Activated naive CD4-positive, alpha-beta T cell treated with anti-CD3 and anti-CD28 coated beads, Interleukin-2, amount 10 ng/mL, durations not matched to agents 7 days and 5 days (primary cell): ENCODE data around the gene TANC1.

ENCODE experiments used
- CTCF ChIA-PET: fragments of 350-600 bp; sonication (Branson Sonifier 250); formaldehyde crosslinking; loops from one replicate; lab custom pipeline; 2021; ENCODE audit warnings: antibody characterized with exemption; lab: Charles Lee
- DNase-seq: peaks from one replicate; pipeline ENCODE4 v3.0.0-alpha.2; 2020
- H3K27ac Mint-ChIP-seq: one replicate; pipeline ENCODE4 v1.8.0; 2021; ENCODE audit warnings: mild to moderate bottlenecking, moderate library complexity, mixed read lengths
- H3K27me3 Mint-ChIP-seq: one replicate; pipeline ENCODE4 v1.8.0; 2021; ENCODE audit warnings: mild to moderate bottlenecking, mixed read lengths
- H3K36me3 Mint-ChIP-seq: one replicate; pipeline ENCODE4 v1.8.0; 2021; ENCODE audit warnings: mixed read lengths
- H3K4me1 Mint-ChIP-seq: one replicate; pipeline ENCODE4 v1.8.0; 2021; ENCODE audit warnings: mixed read lengths
- H3K4me3 Mint-ChIP-seq: one replicate; pipeline ENCODE4 v1.8.0; 2021; ENCODE audit warnings: mild to moderate bottlenecking, moderate library complexity, mixed read lengths
- H3K9me3 Mint-ChIP-seq: one replicate; pipeline ENCODE4 v1.8.0; 2021; ENCODE audit warnings: mixed read lengths

Gene TANC1

DNA sequence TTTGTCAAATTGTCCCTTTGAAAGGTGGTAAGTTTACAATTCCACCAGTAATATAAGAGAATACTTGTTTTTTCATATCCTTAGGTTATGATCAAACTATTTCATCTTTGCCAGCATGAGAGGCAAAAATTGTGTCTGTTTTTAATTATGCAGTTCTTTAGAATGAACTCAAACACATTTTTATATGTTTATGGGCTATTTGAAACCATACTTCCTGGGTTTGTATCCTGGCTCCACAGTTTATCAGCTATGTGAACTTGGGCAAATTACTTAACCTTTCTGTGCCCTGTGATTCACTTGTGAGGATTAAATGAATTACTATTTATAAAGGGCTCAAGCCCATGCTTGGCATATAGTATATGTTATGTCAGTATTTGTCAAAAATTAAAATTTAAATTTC lies 109.4 kb downstream of the TANC1 start:
- CTCF ChIA-PET = no interaction called here
- Mint-ChIP-seq H3K9me3 (no peaks in the 10 kb centered on the region), H3K4me1 (no peaks in the 10 kb centered on the region), H3K36me3 (no peaks in the 10 kb centered on the region), H3K27ac (no peak overlapping the region), H3K4me3 (no peak overlapping the region), H3K27me3 (peaks cover 3% of the 10 kb centered on the region)
- no peak for DNase-seq

DNA sequence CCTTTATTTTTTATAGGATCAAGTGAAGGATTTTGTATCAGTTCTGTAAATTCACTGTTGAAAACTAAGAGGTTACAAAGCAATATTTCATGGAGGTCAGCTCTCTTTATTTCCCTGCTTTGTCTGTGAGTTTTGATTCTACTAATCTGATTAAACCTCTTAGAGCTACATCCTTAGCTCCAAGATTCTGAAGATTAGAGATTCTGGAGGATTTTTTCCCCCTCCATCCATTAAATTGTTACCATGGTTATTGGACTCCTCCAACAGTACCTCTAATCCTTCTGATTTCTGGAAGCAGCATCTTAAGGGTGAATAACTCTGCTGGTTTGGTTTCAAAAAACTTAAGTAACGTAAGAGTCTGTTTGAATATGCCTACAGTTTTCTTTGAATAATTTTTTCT lies 110.0 kb downstream of the TANC1 start:
- H3K4me3 Mint-ChIP-seq = no peak overlapping the region
- no peak overlapping the region for H3K27ac Mint-ChIP-seq
- peaks cover 3% of the 10 kb centered on the region for H3K27me3 Mint-ChIP-seq
- no peaks in the 10 kb centered on the region for H3K36me3 Mint-ChIP-seq
- DNase-seq = no peak
- H3K4me1 Mint-ChIP-seq = no peaks in the 10 kb centered on the region
- no peaks in the 10 kb centered on the region for H3K9me3 Mint-ChIP-seq
- CTCF ChIA-PET = no interaction called here

DNA sequence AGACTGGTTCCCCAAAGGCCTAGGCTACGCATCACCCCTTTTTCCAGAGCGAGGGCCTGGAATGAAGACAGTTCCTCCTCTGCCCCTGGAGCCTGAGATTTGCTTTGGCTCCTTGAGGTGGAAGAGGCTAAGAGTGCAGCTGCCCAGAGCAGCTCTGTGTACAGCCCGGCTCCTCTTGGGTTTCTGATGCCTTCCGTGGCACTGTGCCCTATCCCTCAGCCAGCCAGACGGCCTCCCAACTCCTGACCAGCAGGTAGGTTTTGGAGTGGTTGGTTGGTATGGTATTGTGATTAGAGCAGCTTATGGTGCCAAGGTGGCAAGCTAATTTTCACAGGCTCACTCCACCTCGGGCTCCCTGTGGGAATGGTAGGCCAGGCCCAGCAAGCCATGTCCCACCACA lies 112.2 kb downstream of the TANC1 start:
- DNase-seq = no peak
- H3K27me3 Mint-ChIP-seq = peaks cover 3% of the 10 kb centered on the region
- no peaks in the 10 kb centered on the region for H3K36me3 Mint-ChIP-seq
- CTCF ChIA-PET = interaction anchor here (1.7 kb wide), 1 partner anchor 38 kb away, joined by 5 read pairs; no protein-coding TSS in a partner anchor
- no peaks in the 10 kb centered on the region for H3K4me1 Mint-ChIP-seq
- no peaks in the 10 kb centered on the region for H3K9me3 Mint-ChIP-seq
- H3K27ac Mint-ChIP-seq = no peak overlapping the region
- H3K4me3 Mint-ChIP-seq = no peak overlapping the region

DNA sequence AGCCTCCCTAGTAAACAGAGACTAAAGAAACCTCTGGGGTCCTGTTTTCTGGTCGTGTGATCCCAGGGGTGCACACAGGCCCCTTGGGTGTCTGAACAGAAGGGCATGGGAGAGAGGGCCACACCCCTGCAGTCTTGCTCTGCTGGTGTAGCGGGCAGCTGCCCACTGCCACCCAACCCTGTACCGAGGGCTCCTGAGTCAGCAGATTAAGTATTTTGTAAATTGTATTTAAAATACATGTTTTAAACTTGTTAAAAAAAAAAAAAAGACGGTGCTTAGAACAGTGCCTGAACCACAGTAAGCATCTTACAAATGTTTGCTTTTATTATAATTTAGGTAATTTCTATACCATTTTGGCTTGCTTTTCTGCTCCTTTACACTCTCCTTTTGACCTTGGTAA lies 113.7 kb downstream of the TANC1 start:
- DNase-seq = no peak
- no peaks in the 10 kb centered on the region for H3K36me3 Mint-ChIP-seq
- H3K4me1 Mint-ChIP-seq = peaks cover 9% of the 10 kb centered on the region
- no peak overlapping the region for H3K27ac Mint-ChIP-seq
- no peak overlapping the region for H3K4me3 Mint-ChIP-seq
- no peaks in the 10 kb centered on the region for H3K9me3 Mint-ChIP-seq
- peaks cover 3% of the 10 kb centered on the region for H3K27me3 Mint-ChIP-seq
- CTCF ChIA-PET = no interaction called here

DNA sequence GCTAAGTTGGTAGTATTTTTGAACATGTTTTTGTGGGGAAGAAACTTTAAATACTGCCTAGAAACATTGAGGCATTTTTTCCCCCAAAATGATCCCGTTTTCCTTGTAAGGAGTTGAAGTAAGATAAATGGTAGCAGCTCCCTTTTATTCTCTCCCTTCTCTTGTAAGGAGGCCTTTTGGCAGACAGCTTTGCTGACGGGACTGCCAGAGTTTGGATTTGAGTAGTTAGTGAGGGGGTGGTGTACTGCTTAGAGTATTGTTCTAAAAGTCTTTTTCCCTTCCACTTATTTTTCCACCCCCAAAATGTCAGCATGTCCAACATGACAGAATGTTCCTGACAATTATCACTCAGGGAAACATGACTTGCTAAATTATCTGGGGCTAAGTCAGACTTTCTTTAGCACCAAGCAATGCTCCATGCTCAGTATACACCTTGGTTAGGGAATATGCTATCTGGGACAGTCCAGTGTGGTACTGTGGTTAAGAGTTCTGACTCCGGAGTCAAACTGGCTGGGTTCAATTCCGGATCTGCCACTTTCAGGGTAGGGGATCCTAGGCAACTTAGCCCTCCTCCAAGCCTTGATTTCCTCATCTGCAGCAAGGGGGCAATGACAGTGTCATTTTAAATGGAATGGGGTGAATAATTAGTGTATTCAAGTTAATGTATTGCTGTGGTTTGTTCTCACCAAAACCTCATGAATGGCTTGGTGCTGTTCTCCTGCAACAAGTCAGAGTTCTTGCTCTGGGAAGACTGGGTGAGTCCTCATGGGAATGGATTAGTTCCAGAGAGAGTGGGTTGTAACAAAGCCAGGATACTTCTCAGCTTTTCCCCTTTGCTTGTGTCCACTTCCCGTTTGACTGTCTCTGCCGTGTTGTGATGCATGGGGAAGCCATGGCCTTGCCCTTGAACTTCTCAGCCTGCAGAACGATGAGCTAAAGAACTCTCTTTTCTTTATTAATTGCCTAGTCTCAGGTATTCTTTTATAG lies 116.2 kb downstream of the TANC1 start:
- Mint-ChIP-seq H3K27ac (no peak overlapping the region), H3K4me1 (peaks cover 28% of the 10 kb centered on the region), H3K9me3 (no peaks in the 10 kb centered on the region), H3K27me3 (peaks cover 3% of the 10 kb centered on the region), H3K4me3 (no peak overlapping the region), H3K36me3 (no peaks in the 10 kb centered on the region)
- CTCF ChIA-PET = interaction anchor here (0.9 kb wide), 1 partner anchor 31 kb away, joined by 4 read pairs; no protein-coding TSS in a partner anchor
- no peak for DNase-seq

DNA sequence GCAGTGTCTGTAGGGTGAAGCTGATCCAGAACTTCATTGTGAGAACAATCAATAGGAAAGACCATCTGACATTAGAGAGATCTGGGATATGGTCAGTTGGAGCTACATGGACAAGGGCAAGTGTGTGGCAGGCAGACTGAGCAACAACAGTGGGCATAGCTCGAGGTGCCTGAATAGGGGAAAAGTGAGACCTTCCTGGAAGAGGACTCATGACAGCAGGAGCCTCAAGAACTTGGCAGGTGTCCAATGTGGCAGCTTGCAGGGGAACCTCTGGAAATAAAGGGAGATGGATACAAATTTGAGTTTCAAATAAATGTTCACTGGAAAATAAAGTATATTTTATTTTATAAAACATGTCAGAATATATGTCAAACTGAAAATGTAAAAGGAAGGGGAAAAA lies 117.9 kb downstream of the TANC1 start:
- H3K9me3 Mint-ChIP-seq = no peaks in the 10 kb centered on the region
- peaks cover 43% of the 10 kb centered on the region for H3K4me1 Mint-ChIP-seq
- H3K36me3 Mint-ChIP-seq = no peaks in the 10 kb centered on the region
- DNase-seq = no peak
- CTCF ChIA-PET = interaction anchor here (1.3 kb wide), 1 partner anchor 12 kb away, joined by 3 read pairs; no protein-coding TSS in a partner anchor
- H3K27ac Mint-ChIP-seq = no peak overlapping the region
- H3K4me3 Mint-ChIP-seq = no peak overlapping the region
- H3K27me3 Mint-ChIP-seq = peaks cover 3% of the 10 kb centered on the region

DNA sequence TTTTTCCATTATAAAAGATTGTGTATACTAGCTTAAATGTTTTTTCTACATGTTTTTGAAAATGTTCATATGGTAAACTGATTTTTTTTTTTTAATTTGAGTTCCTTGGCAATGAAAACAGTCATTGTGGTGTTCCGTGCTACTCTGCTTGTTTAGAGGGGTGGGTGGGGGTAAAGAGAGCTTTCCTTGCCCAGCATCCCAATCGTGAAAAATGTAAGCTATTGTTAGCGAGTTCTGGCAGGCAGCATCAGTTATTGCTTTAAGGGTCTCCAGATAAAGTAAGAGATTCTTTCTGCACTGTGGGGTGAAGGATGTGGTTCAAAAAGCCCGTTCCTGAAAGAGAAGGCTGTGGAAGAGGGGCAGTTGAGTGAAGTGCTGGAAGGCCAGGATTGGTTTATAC lies 118.4 kb downstream of the TANC1 start:
- Mint-ChIP-seq H3K4me3 (no peak overlapping the region), H3K27ac (peak overlapping the region; percentile 1), H3K9me3 (no peaks in the 10 kb centered on the region), H3K27me3 (peaks cover 2% of the 10 kb centered on the region), H3K4me1 (peaks cover 48% of the 10 kb centered on the region), H3K36me3 (no peaks in the 10 kb centered on the region)
- no peak for DNase-seq
- CTCF ChIA-PET = interaction anchor here (1.3 kb wide), 1 partner anchor 12 kb away, joined by 3 read pairs; no protein-coding TSS in a partner anchor

DNA sequence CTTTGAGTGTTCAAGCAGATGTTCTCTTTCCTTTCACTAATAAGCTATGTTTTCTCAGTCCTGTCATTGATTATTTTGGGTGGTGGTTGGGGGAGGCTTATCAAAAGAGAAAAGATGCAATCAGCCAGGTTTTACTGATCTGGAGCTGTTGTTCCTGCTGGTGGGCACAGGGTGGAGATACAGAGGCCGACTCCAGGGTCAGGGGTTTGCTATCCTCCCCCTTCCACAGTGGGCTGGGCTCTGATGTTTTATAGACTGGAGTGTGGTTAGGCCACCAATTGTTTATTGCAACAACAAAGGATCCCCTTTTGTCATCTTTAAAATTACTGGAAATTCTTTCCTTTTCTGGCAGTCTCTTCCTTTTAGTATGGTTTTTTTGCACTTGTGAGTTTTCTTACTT lies 120.5 kb downstream of the TANC1 start:
- CTCF ChIA-PET = interaction anchor here (1.2 kb wide), 1 partner anchor 30 kb away, joined by 4 read pairs; no protein-coding TSS in a partner anchor
- H3K36me3 Mint-ChIP-seq = no peaks in the 10 kb centered on the region
- H3K27me3 Mint-ChIP-seq = no peaks in the 10 kb centered on the region
- no peak overlapping the region for H3K4me3 Mint-ChIP-seq
- H3K27ac Mint-ChIP-seq = no peak overlapping the region
- peaks cover 68% of the 10 kb centered on the region for H3K4me1 Mint-ChIP-seq
- DNase-seq = no peak
- H3K9me3 Mint-ChIP-seq = no peaks in the 10 kb centered on the region

DNA sequence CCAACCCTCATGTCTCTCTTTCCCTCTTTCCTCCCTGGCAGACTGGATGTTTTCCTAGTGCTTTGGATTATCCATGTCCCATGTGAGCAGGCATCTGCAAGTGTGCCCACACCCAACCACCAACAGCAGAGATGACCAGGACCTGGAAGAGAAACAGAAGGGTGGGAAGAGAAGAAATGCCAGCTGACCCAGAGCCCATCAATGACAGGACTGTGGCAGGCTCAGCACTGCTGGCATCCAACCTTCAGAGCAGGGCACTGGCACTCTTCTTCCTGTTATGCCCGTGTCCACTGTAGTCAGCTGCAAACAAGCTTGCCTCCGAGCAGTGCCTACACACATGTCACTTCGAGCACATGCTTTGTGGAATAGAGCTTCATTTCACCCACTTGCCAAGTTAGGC lies 121.1 kb downstream of the TANC1 start:
- Mint-ChIP-seq H3K36me3 (no peaks in the 10 kb centered on the region), H3K27me3 (no peaks in the 10 kb centered on the region), H3K9me3 (no peaks in the 10 kb centered on the region), H3K27ac (no peak overlapping the region), H3K4me3 (no peak overlapping the region), H3K4me1 (peaks cover 75% of the 10 kb centered on the region)
- CTCF ChIA-PET = no interaction called here
- DNase-seq = no peak

DNA sequence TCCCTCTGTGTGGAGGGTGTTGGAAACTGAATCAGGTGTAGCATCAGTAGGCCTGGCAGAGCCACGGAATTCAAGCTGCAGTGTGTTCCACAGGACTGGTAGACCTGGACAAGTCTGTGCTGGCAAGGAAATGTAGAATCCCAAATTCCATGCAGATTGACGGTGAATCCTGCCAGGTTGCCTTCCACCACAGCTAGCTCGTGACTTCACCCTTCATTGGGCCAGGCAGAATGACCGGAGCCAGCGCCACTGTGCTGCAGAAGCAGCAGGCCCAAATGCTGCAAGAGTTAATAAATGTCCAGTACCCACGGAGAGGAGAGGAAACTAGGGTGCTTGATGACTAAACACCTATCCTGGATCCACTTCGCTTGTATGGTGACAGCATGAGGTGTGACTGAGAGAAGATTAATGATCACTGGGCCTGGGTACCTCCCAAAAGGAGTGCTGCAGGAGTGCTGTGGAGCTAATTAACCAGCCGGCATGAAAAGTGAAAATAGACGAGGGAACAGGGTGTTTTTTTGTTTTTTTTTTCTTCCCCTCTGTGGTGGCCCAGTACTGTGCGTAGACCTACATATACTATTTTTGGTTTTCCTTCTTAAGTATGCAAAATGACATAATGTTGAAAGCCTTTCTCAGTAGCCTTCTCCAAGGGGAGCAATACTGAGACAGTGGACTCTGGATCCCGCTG lies 122.2 kb downstream of the TANC1 start:
- CTCF ChIA-PET = no interaction called here

DNA sequence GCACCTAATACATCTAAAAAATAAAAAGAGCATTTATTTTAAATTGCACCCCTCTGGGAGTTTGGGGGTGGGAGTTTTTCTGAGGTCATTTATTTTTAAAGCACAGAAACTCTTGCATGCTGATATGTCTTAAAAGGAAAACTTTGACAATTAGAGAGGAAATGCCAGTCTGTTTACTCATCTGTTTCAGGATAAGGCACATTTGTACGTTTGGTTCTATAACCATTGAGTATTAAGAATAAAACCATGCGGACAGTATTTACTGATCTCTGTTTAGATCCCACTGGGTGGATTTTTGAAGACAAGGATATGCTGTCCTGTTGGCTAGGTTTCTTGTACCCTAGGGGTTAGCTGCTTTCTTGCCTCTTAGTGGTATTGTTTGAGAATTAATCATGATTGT lies 122.9 kb downstream of the TANC1 start:
- H3K27ac Mint-ChIP-seq = peak overlapping the region; percentile 87
- DNase-seq = no peak
- peaks cover 80% of the 10 kb centered on the region for H3K4me1 Mint-ChIP-seq
- H3K4me3 Mint-ChIP-seq = peak overlapping the region; percentile 22
- H3K36me3 Mint-ChIP-seq = peaks cover 6% of the 10 kb centered on the region
- H3K27me3 Mint-ChIP-seq = no peaks in the 10 kb centered on the region
- CTCF ChIA-PET = interaction anchor here (0.6 to 1.6 kb wide), 2 partner anchors 27 to 154 kb away, joined by 3 to 4 read pairs; no protein-coding TSS in a partner anchor
- peaks cover 7% of the 10 kb centered on the region for H3K9me3 Mint-ChIP-seq

More for the DNA sequence above, 122.2 kb downstream of the TANC1 start:
- Mint-ChIP-seq H3K9me3 (peaks cover under 1% of the 10 kb centered on the region), H3K4me3 (no peak overlapping the region), H3K27me3 (no peaks in the 10 kb centered on the region), H3K36me3 (peaks cover under 1% of the 10 kb centered on the region), H3K27ac (peak overlapping the region; percentile 87), H3K4me1 (peaks cover 78% of the 10 kb centered on the region)
- no peak for DNase-seq

DNA sequence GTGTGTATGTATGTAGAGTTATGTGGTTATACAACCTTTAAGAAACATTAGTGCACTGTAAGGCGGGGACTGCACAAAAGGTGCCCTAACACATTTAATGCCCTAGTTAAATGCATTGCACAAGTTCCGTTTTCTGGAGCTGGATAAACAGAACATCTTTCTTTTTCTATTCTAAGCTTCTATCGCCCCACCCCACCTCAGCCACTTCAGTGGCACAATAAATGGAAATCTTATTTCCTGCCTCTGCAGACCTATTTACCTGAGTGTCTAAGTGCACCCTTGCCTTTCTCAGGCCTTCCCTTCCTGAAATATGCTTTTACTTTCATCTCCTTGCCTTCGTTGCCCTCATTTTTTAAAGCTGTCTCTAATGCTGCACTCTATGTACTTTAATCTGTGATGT lies 123.5 kb downstream of the TANC1 start:
- peak overlapping the region; percentile 22 for H3K4me3 Mint-ChIP-seq
- no peaks in the 10 kb centered on the region for H3K27me3 Mint-ChIP-seq
- H3K9me3 Mint-ChIP-seq = peaks cover 13% of the 10 kb centered on the region
- peaks cover 80% of the 10 kb centered on the region for H3K4me1 Mint-ChIP-seq
- H3K36me3 Mint-ChIP-seq = peaks cover 12% of the 10 kb centered on the region
- H3K27ac Mint-ChIP-seq = peak overlapping the region; percentile 87
- CTCF ChIA-PET = interaction anchor here (0.6 to 1.6 kb wide), 3 partner anchors 27 to 598 kb away, joined by 3 to 4 read pairs (median 4); no protein-coding TSS in a partner anchor
- DNase-seq = peak; percentile 61

DNA sequence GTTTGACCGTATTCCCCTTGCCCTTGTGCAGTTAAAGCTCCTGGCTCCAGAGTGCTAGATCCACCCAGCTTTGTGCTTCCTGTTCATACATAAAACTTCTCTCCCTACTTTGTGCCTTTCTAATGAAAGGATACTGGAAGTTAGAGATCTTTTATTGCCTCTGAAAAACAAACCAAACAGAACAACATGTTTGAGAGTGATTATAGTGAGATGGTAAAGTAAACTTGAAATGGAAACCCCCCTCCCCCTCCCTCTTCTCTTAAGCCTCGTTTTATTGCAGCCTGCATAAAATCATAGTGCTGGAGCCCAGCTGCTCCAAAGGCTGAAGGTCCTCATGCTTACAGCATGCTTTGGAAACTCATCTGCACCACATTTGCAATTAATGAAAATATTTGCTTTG lies 125.1 kb downstream of the TANC1 start:
- Mint-ChIP-seq H3K27me3 (no peaks in the 10 kb centered on the region), H3K9me3 (peaks cover 14% of the 10 kb centered on the region), H3K27ac (peak overlapping the region; percentile 13), H3K4me3 (no peak overlapping the region), H3K4me1 (peaks cover 71% of the 10 kb centered on the region), H3K36me3 (peaks cover 13% of the 10 kb centered on the region)
- no peak for DNase-seq
- CTCF ChIA-PET = no interaction called here

DNA sequence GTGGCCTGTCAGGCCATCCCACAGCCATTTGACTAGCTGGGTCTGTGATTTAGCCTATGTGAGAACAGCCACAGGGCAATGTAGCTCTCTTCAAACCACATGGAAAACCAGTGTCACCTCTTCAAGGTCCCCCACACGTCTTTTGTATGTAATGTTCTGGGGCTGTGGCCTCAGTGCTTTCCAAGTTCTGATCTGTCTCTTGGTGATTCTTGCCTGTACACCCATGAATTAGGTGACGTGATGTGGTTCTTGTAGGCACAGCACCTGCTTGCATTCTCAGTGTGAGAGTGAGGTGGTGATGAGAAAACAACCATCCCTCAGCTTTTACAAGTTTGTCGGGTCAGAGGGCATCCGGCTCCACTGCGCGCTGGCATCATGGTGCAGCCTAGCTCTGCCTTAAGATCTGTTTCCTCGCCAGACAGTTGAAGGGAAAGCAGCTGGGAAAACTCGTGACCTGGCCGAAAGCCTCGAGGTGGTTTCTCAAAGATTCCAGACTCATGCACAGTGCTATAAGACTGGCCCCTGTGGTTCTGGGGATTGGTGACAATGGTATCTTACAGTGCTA lies 125.8 kb downstream of the TANC1 start:
- H3K27me3 Mint-ChIP-seq = no peaks in the 10 kb centered on the region
- H3K4me3 Mint-ChIP-seq = no peak overlapping the region
- CTCF ChIA-PET = no interaction called here
- H3K36me3 Mint-ChIP-seq = peaks cover 13% of the 10 kb centered on the region
- peaks cover 14% of the 10 kb centered on the region for H3K9me3 Mint-ChIP-seq
- H3K27ac Mint-ChIP-seq = no peak overlapping the region
- H3K4me1 Mint-ChIP-seq = peaks cover 68% of the 10 kb centered on the region
- DNase-seq = no peak
